HG03442 (cell line): ENCODE measurements around the gene BRIP1.

Source experiments
- ATAC-seq: cut with Tn5 transposase; IDR thresholded peaks from one replicate; pipeline ENCODE4 v1.9.1; 2021; ENCODE audit warnings: mild to moderate bottlenecking, moderate library complexity; ENCODE audit not compliant: unreplicated experiment

Gene BRIP1

GRCh38 chr17:61639818-61640217 is 223.5 kb downstream of the BRIP1 start:
- no peak for ATAC-seq

GRCh38 chr17:61638087-61638486 is 225.2 kb downstream of the BRIP1 start:
- no peak for ATAC-seq

GRCh38 chr17:61635913-61636432 is 227.4 kb downstream of the BRIP1 start:
- no peak for ATAC-seq

GRCh38 chr17:61634942-61635538 is 228.3 kb downstream of the BRIP1 start:
- no peak for ATAC-seq

- no peak for ATAC-seq
Measured at GRCh38 chr17:61634011-61634539, 229.3 kb downstream of the BRIP1 start.

- no peak for ATAC-seq
Measured at GRCh38 chr17:61632826-61633225, 230.5 kb downstream of the BRIP1 start.

- ATAC-seq: no peak
Measured at GRCh38 chr17:61631800-61632199, 231.5 kb downstream of the BRIP1 start.
